CD1c-positive myeloid dendritic cell (primary cell): ENCODE results near the gene ALG13.
"Not testable (repeated sequence)": the region's sequence is repeated elsewhere in the genome, so short reads cannot be mapped to it uniquely, and the experiment has no call there.

Experiments used
- DNase-seq: peaks from one replicate; pipeline ENCODE4 v3.0.0-alpha.2; 2016; ENCODE audit errors: extremely low spot score

Gene ALG13

DNA sequence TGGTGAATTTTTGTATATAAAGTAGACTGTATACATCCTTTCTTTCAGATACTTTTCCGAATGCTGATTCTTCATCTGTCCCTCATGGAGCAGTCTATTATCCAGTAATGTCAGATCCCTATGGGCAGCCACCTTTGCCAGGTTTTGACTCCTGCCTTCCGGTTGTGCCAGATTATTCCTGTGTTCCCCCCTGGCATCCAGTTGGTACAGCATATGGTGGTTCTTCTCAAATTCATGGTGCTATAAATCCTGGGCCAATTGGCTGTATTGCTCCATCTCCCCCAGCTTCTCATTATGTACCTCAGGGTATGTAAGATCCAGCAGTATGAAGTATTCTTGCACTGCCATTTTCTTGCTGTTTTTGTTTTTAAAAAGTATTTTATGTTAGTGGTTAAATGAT lies 78.7 kb downstream of the ALG13 start:
- DNase-seq = no peak

GRCh38 chrX:111761578-111762135 lies 80.7 kb downstream of the ALG13 start:
- DNase-seq = no peak

GRCh38 chrX:111778591-111778990 lies 97.6 kb downstream of the ALG13 start:
- no peak for DNase-seq

DNA sequence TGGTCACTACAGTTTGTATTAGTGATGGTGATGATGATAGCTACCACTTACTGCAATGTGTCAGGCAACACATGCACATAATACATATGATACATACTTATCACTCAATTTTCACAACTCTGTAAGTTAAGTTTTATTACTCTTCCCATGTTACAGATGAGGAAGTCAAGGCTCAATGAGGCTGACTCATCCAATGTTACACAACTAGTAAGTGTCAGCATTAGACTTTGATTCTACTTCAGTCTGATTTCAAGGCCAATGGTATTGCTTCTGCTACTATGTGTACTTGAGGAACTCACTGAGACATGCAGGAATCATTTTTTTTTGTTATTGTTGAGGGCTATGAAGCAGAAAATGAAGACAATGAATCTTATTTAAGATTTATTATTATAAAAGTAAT lies 98.6 kb downstream of the ALG13 start:
- DNase-seq = peak; percentile 68

GRCh38 chrX:111784667-111785066 lies 103.7 kb downstream of the ALG13 start:
- DNase-seq = no peak

- not testable (repeated sequence) for DNase-seq
Measured at GRCh38 chrX:111790054-111790453, 109.1 kb downstream of the ALG13 start.
